ENCODE measurements around the gene AIMP1. TPM values are rescaled to one million over a fixed set of nuclear protein-coding genes. Genes with fewer than 3 reads are reported as not detected.

AIMP1 gene
- total and polyA plus RNA-seq, 2 of the 13 experiments (the other 11 are each of a cell fraction or from before 2014, with no cell fraction given) = 28.6 to 82.9 TPM

GRCh38 chr4:106277140-106277675 is 39.1 kb upstream of the AIMP1 start (continued):
- TF ChIP-seq ZNF407 (CRISPR knock-in tag; IDR thresholded peaks at IDR 0.05; ENCODE audit: not compliant biosample characterization) = no peak
- no peak for TF ChIP-seq ZNF343 (CRISPR knock-in tag; IDR thresholded peaks at IDR 0.05)
- no peak for TF ChIP-seq SUZ12 (IDR thresholded peaks at IDR 0.05; ENCODE audit: low read depth, low read length)
- no peak for TF ChIP-seq ZNF746 (CRISPR knock-in tag; IDR thresholded peaks at IDR 0.05)

GRCh38 chr4:106284227-106284626 is 32.1 kb upstream of the AIMP1 start:
- ATAC-seq = no peak
- Histone ChIP-seq H3K9me3 (ENCODE audit: low read length) (no peaks in the 10 kb centered on the region), H3K27ac (ENCODE audit: extremely low read length, insufficient read depth, low read length) (peak overlapping the region; percentile 21), H3K9ac (ENCODE audit: insufficient read depth, low read depth, low read length) (no peak overlapping the region), H3K4me2 (ENCODE audit: low read depth, low read length) (no peak overlapping the region), H3K4me1 (ENCODE audit: insufficient read depth, low read length) (peaks cover 37% of the 10 kb centered on the region), H3K27me3 (ENCODE audit: control insufficient read depth in 1 of 2, insufficient read depth in 2 of 2, low read length in 2 of 2) (no peaks in the 10 kb centered on the region), H3K4me3 (replicated peaks in 1 of 3; ENCODE audit: insufficient read depth in 1 of 3, low read depth in 2 of 3, low read length in 3 of 3) (no peak overlapping the region), H4K20me1 (ENCODE audit: insufficient read depth, low read length) (no peaks in the 10 kb centered on the region), H2AFZ (ENCODE audit: low read length) (no peak overlapping the region), H3K36me3 (replicated peaks in 1 of 2; ENCODE audit: control insufficient read depth in 1 of 2, insufficient read depth in 2 of 2, low read length in 2 of 2) (peaks cover 2 to 4% of the 10 kb centered on the region in 2 experiments; a peak in 2 of 5 replicates), H3K79me2 (ENCODE audit: insufficient read depth, low read length) (peaks cover 51% of the 10 kb centered on the region)
- DNase-seq (ENCODE audit: low spot score) = no peak
- ChIA-PET CTCF (ENCODE audit: low intra/inter-chr PET ratio, low total read pairs) (no interaction called here), POLR2A (interaction anchor here (2.0 kb wide), 1 partner anchor 31 kb away, joined by 6 read pairs; the partner anchor contains the start of gene TBCK)
- no peak for FAIRE-seq
- intact Hi-C loops (cut with micrococcal nuclease; ENCODE audit: unreplicated experiment) (loop anchor here (1.0 kb wide), 1 partner anchor 29 kb away; no protein-coding TSS in a partner anchor), in situ Hi-C loops (cut with HindIII; ENCODE audit: extremely low pct_ligation_motif_present, low pct_unique_long_range_greater_than_20kb) (no loop called here)
- WGBS (ENCODE audit: low lambda C conversion rate) = 96% methylated on average over 3 of the region's 3 CpGs
- no TSS peak for BruUV-seq (replicated peaks)
- TF ChIP-seq HOMEZ (CRISPR knock-in tag; IDR thresholded peaks at IDR 0.05; ENCODE audit: low read depth) = no peak
- TF ChIP-seq ZNF232 (CRISPR knock-in tag; IDR thresholded peaks at IDR 0.05; ENCODE audit: borderline replicate concordance) = no peak
- TF ChIP-seq TCF7L2 (IDR thresholded peaks at IDR 0.05; ENCODE audit: low read depth, low read length) = no peak

Data from HepG2 (cell line).